Measurements from ENCODE around the gene FLNC. TPM values are rescaled to one million over a fixed set of nuclear protein-coding genes. Genes with fewer than 3 reads are reported as not detected.

FLNC gene, protein sequence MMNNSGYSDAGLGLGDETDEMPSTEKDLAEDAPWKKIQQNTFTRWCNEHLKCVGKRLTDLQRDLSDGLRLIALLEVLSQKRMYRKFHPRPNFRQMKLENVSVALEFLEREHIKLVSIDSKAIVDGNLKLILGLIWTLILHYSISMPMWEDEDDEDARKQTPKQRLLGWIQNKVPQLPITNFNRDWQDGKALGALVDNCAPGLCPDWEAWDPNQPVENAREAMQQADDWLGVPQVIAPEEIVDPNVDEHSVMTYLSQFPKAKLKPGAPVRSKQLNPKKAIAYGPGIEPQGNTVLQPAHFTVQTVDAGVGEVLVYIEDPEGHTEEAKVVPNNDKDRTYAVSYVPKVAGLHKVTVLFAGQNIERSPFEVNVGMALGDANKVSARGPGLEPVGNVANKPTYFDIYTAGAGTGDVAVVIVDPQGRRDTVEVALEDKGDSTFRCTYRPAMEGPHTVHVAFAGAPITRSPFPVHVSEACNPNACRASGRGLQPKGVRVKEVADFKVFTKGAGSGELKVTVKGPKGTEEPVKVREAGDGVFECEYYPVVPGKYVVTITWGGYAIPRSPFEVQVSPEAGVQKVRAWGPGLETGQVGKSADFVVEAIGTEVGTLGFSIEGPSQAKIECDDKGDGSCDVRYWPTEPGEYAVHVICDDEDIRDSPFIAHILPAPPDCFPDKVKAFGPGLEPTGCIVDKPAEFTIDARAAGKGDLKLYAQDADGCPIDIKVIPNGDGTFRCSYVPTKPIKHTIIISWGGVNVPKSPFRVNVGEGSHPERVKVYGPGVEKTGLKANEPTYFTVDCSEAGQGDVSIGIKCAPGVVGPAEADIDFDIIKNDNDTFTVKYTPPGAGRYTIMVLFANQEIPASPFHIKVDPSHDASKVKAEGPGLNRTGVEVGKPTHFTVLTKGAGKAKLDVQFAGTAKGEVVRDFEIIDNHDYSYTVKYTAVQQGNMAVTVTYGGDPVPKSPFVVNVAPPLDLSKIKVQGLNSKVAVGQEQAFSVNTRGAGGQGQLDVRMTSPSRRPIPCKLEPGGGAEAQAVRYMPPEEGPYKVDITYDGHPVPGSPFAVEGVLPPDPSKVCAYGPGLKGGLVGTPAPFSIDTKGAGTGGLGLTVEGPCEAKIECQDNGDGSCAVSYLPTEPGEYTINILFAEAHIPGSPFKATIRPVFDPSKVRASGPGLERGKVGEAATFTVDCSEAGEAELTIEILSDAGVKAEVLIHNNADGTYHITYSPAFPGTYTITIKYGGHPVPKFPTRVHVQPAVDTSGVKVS (N-terminal part only)
- total RNA-seq = not detected

DNA sequence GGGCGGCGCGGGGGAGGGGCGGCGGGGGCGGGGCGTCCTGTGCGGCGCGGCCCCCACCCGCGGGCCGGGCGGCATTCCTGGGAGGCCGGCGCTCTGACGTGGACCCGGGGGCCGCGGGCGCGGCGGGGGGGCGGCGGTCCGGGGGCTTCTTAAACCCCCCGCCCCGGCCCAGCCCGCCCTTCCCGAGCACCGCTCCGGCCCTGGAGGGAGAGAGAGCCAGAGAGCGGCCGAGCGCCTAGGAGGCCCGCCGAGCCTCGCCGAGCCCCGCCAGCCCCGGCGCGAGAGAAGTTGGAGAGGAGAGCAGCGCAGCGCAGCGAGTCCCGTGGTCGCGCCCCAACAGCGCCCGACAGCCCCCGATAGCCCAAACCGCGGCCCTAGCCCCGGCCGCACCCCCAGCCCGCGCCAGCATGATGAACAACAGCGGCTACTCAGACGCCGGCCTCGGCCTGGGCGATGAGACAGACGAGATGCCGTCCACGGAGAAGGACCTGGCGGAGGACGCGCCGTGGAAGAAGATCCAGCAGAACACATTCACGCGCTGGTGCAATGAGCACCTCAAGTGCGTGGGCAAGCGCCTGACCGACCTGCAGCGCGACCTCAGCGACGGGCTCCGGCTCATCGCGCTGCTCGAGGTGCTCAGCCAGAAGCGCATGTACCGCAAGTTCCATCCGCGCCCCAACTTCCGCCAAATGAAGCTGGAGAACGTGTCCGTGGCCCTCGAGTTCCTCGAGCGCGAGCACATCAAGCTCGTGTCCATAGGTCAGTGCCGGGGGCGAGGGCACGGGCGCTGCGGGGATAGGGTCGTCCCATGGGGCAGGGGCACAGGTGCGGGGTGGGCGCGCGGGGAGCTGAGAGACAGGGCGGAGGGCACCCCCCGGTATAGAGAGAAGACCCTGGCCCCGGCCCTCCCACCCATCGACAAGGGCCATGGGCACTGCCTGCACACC is at the start of gene FLNC:
Gene FLNC (plus strand): TSS at position 176 of the 947 bp plus-strand sequence. CDS start 232 bp downstream, at position 408.
- Mint-ChIP-seq H3K36me3 (no peaks in the 10 kb centered on the region), H3K4me3 (peak within 1 kb of the TSS; percentile 63), H3K27ac (peak within 1 kb of the TSS; percentile 21), H3K9me3 (no peaks in the 10 kb centered on the region), H3K4me1 (peaks cover 6% of the 10 kb centered on the region), H3K27me3 (peaks cover 38% of the 10 kb centered on the region)
- DNase-seq (peak; percentile 56), ATAC-seq (ENCODE audit: low read depth) (peak; percentile 62)
- POLR2A ChIA-PET = no interaction called here

DNA sequence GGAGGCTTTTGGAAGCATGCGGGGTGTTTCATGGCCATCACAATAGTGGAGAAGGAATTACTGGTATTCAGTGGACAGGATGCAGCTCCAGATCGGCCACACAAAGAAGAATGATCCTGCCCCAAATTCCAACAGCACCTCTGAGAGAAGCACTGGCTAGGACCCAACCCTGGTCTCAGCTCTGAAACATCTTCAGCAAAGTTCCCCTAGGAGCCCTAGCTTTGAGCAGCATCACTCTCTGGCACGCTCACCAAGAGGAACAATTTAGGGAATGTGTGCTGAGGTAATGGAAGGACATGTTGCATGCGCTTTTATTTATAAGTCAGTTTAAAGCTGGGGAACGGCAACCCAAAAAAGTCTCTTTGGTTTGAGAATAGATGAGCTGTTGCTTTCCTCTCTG is 49.1 kb upstream of the FLNC start:
- H3K36me3 Mint-ChIP-seq = peaks cover 4% of the 10 kb centered on the region
- ATAC-seq (ENCODE audit: low read depth) = no peak
- H3K4me1 Mint-ChIP-seq = no peaks in the 10 kb centered on the region
- DNase-seq = no peak
- H3K4me3 Mint-ChIP-seq = no peak overlapping the region
- H3K27ac Mint-ChIP-seq = no peak overlapping the region
- peaks cover 10% of the 10 kb centered on the region for H3K27me3 Mint-ChIP-seq
- POLR2A ChIA-PET = no interaction called here
- peaks cover 8% of the 10 kb centered on the region for H3K9me3 Mint-ChIP-seq

DNA sequence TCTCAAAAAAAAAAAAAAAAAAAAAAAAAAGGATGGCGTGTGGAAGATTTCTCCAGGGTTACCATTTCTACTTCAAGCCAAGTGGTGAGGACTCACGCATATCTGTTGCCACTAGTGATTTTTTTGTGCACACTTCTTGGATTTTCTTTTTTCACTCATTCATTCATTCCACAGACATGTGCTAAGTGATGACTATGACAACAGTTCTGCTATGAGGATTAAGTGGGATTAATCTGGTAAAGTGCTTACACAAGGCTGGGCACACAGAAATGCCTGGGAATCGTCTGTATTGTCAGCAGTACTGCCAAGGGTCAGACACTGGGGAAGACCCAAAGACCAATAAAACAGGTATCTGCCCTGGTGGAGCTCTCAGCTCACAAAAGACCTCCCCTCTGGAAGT is 48.4 kb upstream of the FLNC start:
- H3K4me3 Mint-ChIP-seq = no peak overlapping the region
- H3K9me3 Mint-ChIP-seq = peaks cover 5% of the 10 kb centered on the region
- ATAC-seq (ENCODE audit: low read depth) (no peak), DNase-seq (no peak)
- POLR2A ChIA-PET = interaction anchor here (0.5 kb wide), 1 partner anchor 47 kb away, joined by 4 read pairs; no protein-coding TSS in a partner anchor
- no peaks in the 10 kb centered on the region for H3K36me3 Mint-ChIP-seq
- H3K27me3 Mint-ChIP-seq = peaks cover 17% of the 10 kb centered on the region
- H3K27ac Mint-ChIP-seq = no peak overlapping the region
- H3K4me1 Mint-ChIP-seq = no peaks in the 10 kb centered on the region

DNA sequence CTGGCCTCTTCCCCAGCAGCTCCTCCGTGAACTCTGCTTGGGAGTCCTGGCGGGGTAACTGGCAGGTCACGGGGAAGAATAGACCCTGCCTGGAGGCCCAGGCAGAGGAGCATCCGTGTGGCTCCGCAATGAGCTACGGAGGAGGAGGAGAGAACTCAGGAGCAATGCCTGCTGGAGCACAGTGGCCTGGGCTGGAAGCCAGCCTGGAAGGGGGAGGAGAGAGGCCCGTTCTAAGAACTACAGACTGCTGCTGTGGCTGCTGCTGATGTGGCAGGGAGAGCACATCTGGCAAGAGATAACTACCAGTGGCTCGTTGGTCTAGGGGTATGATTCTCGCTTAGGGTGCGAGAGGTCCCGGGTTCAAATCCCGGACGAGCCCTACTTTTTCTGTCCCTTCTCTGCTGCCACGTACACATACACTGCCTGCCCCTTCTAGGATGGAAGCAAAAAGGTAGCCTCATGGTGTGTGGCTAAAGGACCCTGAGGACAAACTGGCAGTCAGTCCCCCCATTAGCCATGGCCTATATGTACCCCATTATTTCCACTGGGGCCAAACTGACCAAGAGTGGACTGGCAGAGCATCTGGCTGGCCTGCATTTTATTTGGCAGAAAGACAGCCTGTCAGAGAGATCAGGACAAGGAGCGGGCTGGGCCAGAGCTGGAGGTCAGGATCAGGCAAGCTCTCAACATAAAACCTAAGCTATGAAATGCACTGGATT is 46.9 kb upstream of the FLNC start:
- H3K4me3 Mint-ChIP-seq = no peak overlapping the region
- peaks cover 28% of the 10 kb centered on the region for H3K27me3 Mint-ChIP-seq
- no peak overlapping the region for H3K27ac Mint-ChIP-seq
- ATAC-seq (ENCODE audit: low read depth) (no peak), DNase-seq (no peak)
- POLR2A ChIA-PET = interaction anchor here (0.6 kb wide), 1 partner anchor 298 kb away, joined by 3 read pairs; no protein-coding TSS in a partner anchor
- no peaks in the 10 kb centered on the region for H3K36me3 Mint-ChIP-seq
- H3K9me3 Mint-ChIP-seq = no peaks in the 10 kb centered on the region
- peaks cover 3% of the 10 kb centered on the region for H3K4me1 Mint-ChIP-seq

DNA sequence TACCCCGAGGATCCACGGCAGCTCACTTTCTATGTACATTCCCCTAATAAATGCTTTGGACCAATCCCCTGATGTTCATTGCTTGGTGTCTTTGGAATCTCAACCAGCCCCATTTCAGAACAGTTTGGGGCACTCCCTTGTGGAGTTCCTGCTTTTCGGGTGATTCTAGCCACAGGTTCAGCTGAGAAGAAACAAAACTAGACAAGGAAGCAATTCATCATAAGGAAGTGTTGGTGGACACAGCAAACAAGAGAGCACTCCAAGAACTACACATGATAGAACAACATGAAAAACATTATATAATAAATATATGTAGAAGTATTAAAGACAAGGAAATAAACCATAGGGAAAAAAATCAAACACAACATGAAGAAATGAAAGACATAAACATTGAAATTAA is 44.5 kb upstream of the FLNC start:
- Mint-ChIP-seq H3K27ac (no peak overlapping the region), H3K4me1 (peaks cover 3% of the 10 kb centered on the region), H3K36me3 (no peaks in the 10 kb centered on the region), H3K9me3 (no peaks in the 10 kb centered on the region), H3K27me3 (peaks cover 50% of the 10 kb centered on the region), H3K4me3 (no peak overlapping the region)
- POLR2A ChIA-PET = interaction anchor here (0.5 kb wide), 1 partner anchor 12 kb away, joined by 3 read pairs; no protein-coding TSS in a partner anchor
- DNase-seq (no peak), ATAC-seq (ENCODE audit: low read depth) (no peak)

DNA sequence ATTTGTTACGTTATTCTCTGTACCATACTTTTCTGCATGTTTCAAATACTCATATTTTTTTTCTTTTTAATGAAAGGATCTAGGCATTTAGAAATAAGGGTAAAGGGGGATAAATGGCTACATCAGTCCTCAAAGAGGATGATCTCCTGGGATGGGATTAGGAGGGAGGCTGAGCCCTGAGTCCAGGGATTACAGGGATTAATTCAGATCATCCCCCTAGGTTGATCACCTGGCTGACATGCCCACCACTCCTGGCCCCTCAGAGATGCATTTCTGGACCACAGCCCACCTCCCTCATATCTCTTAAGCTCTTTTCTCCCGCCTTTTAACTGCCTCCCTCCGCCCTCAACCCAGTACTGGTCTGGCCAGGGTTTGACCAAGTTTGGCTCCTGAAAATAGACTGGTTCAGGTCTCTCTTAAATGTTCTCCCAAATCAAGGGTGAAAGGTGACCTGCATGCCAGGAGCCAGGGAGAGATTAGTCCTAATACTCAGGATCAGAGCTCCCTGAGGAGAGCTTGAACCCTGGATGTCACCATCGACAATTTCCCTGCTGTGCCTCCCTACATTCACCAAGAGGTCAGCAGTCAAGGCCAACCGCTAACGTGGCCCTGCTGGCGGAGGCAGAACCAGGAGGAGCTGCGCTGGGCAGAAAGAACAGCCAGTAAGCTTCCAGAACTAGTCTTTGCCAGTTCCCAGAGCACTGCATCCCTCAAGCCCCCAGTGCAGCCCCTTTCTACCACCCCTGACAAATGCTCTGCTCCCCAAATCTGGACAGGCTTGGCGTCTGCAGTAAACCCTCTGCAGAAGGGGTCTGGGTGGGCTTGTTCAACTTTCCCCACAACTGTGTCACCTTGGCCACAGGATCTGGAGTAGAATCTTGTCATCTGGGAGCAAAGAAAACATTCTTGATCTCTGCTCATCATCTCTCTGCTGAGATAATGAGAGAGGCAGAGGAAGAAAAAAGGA is 41.5 kb upstream of the FLNC start:
- Mint-ChIP-seq H3K27ac (no peak overlapping the region), H3K27me3 (peaks cover 46% of the 10 kb centered on the region), H3K9me3 (no peaks in the 10 kb centered on the region), H3K4me1 (peaks cover 9% of the 10 kb centered on the region), H3K36me3 (no peaks in the 10 kb centered on the region), H3K4me3 (no peak overlapping the region)
- no peak for ATAC-seq (ENCODE audit: low read depth)
- POLR2A ChIA-PET = no interaction called here
- no peak for DNase-seq

DNA sequence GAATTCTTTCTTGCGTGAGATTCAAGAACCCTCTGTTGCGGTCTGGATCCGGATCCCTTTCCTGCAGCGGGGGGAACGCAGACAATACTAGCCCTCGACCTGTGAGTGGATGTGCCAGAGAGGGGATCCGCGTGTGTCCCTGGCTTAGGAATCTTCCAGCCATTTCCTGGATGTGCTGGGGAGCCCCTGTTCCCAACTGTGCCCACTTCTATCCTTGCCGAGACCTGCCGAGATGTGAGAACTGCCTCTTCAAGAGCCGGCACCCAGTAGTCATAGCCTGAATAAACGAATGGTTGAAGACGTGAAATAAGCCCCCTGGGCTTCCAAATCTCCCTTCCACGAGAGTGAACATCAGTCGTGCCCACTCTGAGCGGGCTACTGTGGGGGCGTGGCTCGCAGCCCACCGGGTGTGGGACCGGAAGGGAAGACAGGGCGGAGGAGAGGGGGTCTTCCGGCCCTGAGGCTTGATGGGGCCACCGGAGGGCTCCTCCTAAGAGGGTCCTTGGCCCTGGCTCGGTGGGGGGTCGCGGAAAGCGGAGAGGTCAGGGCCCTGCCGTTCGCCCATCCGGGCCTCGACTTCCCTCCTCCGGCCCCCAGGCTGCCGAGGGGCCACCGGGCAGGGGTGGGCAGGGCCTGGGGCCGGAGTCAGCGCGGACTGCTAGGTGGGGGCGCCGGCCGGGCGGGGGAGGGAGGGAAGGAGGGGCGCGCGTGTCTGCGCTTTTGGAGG is 39.7 kb upstream of the FLNC start:
- Mint-ChIP-seq H3K36me3 (no peaks in the 10 kb centered on the region), H3K4me3 (peak overlapping the region; percentile 75), H3K27me3 (peaks cover 46% of the 10 kb centered on the region), H3K4me1 (peaks cover 10% of the 10 kb centered on the region), H3K9me3 (no peaks in the 10 kb centered on the region), H3K27ac (no peak overlapping the region)
- POLR2A ChIA-PET = interaction anchor here (1.0 to 1.3 kb wide), 3 partner anchors 51 to 264 kb away, joined by 5 read pairs; partner anchors contain the start of genes ATP6V1F and CALU
- DNase-seq (peak; percentile 38), ATAC-seq (ENCODE audit: low read depth) (no peak)

DNA sequence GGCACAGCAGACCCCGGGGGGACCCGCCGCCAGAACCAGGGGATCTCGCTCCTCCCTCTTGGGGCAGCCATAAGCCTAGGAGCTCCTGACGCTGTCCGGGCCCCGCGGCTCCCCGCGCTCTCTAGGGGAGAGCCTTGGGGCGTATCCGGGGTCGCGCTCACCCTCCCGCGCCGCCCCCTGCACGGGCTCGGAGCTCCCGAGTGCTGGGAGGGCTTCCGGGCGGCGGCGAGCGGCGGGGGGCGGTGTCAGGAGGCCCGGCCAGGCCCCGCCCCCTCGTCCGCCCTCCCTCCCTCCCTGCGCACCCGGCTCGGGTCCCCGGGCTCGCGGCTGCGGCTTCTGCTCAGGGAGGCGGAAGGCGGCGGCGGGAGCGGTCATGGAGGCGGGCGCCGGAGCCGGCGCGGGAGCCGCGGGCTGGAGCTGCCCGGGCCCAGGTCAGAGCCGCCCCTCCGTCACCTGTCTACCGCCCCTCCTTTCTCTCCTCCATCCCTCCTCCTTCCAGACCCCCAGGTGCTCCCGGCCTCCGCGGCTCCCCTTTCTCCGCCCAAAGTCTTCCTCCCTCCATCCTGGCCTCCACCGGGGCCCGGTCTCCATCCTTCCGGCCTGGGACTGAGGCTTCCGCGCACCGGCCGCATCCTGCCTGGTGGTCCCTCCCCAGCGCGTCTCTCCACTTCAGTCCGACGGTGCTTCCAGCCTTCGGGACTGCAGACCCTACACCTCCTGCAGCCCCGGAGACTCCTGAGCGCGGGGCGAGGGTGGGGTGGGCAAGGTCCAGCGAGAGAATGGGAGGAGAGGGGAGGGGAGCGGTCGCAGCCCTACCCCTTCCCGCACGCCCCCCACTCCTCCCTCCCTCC is 38.9 kb upstream of the FLNC start, which contains the start of gene CCDC136:
Gene CCDC136 (plus strand): TSS at position 848 of the 851 bp plus-strand sequence. CDS start 444 bp downstream, outside the sequence.
- H3K36me3 Mint-ChIP-seq = no peaks in the 10 kb centered on the region
- peak within 1 kb of the TSS; percentile 73 for H3K27ac Mint-ChIP-seq
- no peaks in the 10 kb centered on the region for H3K9me3 Mint-ChIP-seq
- DNase-seq (peak; percentile 85), ATAC-seq (ENCODE audit: low read depth) (peak; percentile 90)
- H3K27me3 Mint-ChIP-seq = peaks cover 38% of the 10 kb centered on the region
- peak within 1 kb of the TSS; percentile 86 for H3K4me3 Mint-ChIP-seq
- H3K4me1 Mint-ChIP-seq = peaks cover 10% of the 10 kb centered on the region
- POLR2A ChIA-PET = interaction anchor here (0.9 to 1.3 kb wide), 4 partner anchors 52 to 263 kb away, joined by 4 to 5 read pairs (median 5); partner anchors contain the start of genes ATP6V1F and CALU

DNA sequence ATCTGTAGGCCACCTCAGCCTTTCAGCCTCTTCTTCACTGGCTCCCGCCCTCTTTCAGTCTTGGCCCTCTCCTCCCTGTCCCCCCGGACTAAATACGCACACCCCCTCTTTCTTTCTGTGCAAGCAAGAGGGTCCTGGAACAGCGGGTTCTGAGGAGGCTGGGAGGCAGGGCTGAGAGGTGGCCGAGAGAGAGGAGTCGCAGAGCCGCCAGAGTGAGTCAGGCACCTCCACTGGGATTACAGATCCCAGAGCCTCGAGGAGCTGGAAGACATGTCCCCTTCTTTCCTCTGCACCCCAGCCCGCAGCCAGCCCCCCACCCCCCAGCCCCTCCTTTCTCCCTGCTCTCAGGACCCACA is 38.3 kb upstream of the FLNC start:
- Mint-ChIP-seq H3K27ac (no peak overlapping the region), H3K36me3 (no peaks in the 10 kb centered on the region), H3K27me3 (peaks cover 32% of the 10 kb centered on the region), H3K9me3 (no peaks in the 10 kb centered on the region), H3K4me3 (peak overlapping the region; percentile 86), H3K4me1 (peaks cover 10% of the 10 kb centered on the region)
- ATAC-seq (ENCODE audit: low read depth) (no peak), DNase-seq (peak; percentile 33)
- POLR2A ChIA-PET = interaction anchor here (0.9 to 1.3 kb wide), 2 partner anchors 52 to 71 kb away, joined by 4 to 5 read pairs; partner anchors contain the start of genes ATP6V1F and CALU
